ENCODE measurements around the gene PRKG2.

GRCh38 chr4:81257021-81257420, 42.0 kb upstream of the PRKG2 start:
- TF ChIP-seq CTCF (IDR thresholded peaks at IDR 0.05), result no peak
- no peak for TF ChIP-seq POLR2A (IDR thresholded peaks at IDR 0.05)
